GM20431 (cell line): ENCODE data around the gene NOL4L.

Experiments
- in situ Hi-C: fragments of 300-500 bp; cut with MseI, MboI; formaldehyde crosslinking; loops from one replicate; pipeline ENCODE4 v1.15.0; 2020; ENCODE audit warnings: low sequenced_read_pairs; ENCODE audit not compliant: unreplicated experiment

Gene NOL4L

DNA sequence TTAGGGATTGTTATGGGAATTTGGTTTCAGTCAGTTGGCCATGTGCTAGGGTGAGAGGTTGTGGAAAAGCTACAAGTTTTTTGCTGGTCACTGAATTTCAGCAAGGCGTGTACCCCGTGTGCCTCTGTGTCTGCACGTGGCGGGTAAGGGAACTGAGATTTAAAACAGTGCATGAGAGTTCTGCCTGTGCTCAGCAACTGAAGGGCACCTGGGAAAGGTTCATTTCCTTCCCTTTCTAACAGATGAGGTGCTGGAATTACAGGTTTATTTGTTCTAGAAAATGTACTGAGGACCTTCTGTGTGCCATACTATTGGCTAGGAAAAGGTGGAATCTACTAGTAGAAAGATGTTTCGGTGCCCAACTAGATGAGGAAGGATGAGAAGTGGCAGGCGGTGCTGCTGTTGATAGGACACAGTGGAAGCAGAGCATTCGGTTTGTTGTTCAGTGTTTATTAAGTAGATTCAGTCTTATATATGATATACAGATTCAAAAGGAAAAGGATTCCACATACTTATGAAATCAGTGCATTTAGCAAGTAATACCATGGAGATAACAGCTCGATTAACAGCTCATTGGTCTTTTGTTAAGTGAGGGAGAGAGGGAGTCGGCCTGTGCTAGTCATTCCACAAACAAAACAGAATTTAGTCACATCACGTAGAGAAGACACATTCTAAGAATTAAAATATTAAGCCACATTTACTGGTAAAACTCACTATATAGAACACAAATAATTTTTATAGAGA lies 142.3 kb downstream of the NOL4L start:
- in situ Hi-C loops = no loop called here

DNA sequence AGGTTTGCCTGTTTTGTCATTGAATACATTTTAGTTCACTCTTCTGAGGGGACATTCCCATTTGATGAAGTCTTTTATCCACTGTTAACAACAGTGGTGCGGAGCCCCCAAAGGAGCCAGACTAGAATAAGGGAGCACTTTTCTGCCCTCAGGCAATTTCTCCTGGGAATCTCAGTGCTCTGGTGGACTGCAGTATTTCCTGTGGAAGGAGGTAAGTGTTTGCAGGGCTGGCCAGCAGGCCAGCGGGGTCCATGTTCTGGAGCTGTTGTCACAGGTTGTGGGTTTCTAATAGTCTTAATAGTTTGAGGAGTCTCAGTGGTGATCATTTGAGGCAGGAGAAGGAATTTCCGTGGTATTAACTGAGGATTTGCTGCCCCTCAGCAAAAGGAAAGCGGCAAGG lies 143.5 kb downstream of the NOL4L start:
- in situ Hi-C loops = no loop called here

DNA sequence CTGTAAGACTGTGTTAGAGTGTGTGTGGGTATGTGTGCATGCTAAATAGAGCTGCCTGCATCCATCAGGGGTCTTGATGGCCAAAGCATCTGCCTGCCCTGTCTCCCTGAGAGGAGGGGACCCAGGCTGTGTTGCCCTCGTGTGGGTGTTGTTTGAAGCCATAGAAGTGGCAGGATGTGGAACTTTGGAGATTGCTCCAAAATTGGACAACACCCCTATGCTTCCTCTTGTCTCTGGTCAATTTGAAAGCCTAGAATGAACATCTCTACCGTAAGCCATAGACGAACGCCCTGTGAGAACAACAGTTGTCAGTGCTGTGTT lies 144.4 kb downstream of the NOL4L start:
- in situ Hi-C loops = no loop called here

DNA sequence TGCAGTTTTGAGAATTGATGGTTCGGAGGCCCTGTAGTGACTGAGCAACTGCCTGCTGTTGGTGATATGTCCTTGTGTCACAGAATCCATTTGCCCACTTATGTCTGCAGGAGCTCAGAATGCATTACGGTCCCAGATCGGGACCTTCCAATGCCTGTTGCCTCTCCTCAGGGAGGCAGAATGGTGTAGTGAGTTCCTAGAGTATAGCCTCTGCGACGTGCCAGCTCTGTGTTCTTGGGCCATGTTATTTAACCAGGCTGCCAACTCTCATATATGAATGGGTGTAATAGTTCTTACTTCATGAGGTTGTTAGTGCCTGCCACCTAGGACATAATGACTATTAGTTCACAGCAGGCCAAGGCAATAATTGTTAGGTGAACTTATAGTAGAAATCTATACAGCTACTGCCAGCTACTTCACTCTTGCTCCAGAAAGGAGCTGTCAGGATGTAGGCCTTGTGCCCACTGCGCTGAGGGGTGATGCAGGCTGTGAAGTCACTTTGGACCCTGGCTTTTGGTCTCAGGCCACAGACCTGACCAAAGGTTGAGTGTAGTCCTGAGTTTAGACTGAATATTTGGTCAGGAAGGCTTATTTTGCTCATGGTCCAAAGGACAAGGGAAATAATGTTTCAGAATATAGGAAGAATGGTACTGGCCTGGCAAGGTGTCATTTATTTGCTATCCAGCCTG lies 144.9 kb downstream of the NOL4L start:
- in situ Hi-C loops = no loop called here

DNA sequence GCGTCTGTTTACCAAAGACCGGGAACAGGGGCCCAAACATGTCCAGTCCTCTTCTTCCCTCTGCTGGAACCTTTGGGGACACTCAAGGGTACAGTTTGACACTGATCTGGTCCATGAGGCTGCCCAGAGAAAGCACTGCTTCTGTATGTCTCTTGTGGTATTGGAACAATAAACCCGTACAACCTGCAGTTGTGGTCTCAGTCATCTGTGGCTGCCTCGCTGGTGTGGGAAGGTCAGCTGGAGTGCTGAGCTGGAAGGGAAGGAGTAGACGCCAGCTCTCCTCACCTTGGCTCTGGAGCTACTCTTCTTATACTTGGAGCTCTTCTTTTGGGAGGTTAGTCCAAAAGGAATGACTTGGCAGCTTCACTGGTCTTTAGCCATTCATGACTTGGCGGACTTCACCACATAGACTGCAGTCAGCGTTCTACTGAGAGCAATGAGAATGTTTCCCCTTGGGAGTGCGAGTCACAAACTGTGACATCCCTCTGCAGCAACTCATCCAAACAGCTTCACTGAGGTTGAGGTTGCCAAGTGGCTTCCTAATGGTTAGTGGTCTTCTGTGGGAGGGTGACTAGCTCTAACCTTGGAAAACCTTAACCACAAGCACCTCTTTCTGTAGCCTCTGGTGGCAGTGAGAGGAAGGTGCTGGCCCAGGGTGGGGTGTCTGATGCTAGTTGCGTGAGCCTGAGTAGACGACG lies 145.9 kb downstream of the NOL4L start:
- in situ Hi-C loops = no loop called here

DNA sequence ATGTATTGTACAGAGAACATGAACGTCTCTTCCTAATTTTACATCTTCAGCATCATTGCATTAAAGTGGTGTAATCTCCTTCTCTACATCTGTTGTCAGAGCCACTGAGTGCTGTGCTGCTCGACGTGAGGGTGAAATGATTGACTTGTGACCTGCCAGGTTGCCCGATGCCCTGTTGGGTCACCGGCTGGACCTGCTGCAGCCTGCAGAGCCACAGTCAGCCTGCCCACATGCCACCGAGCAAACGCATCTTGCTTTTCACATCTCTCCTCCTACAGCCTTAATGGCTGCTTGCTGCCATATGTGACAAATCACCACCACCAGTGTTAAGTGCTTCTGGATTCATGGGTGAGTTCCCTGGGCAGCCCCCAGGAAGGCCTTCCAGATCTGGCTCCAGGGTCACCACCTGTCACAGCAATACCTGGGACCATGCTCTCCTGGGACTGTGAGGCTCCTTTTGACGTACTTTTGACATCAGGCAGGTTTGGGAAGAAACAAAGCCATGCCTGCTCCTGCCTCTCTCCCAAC lies 146.7 kb downstream of the NOL4L start:
- in situ Hi-C loops = no loop called here

DNA sequence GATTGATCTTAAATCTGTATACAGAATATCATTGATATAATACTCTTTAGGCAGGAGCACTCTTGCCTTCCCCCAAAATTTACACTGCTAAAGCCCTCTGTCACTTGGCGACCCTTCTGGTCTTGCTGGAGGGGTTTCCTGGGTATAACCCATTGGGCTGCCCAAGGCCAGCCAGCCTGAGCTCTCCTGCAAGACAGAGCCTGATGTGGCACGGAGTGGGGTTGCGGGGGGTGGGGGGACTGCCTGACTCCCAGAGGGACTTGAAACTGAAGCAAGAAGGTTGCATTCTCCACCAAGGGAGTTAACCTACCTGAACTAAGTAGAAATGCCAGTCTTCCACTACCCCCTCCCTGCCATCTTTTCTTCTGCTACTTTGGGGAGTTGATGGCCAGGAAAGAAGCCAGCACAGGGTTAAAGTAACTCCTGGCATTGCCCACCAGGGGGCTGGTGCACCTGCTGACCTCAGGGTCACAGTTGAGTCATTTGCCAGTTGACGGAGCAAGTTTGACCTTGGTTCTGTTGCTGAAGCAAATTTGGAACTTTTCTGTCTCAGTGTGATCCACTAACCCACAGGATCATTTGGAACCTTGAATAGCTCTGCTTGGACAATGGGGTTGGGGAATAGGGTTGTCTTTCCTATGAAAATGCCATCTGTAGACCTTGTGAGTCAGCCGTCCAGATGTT lies 147.6 kb downstream of the NOL4L start:
- in situ Hi-C loops = no loop called here

DNA sequence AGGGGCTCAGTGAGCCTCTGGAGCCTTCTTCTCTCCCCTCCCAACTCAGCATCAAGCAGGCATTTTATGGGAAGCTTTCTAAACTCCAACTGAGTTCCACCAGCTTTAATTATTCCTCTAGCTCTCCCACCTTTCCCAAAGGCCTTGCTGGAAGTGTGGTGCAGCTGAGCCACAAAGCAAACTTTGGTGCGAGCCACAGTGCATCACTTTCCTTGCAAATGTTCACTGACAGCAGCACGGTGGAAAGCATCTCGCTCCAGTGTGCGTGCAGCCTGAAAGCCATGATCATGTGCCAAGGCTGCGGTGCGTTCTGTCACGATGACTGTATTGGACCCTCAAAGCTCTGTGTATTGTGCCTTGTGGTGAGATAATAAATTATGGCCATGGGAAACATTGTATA lies 148.2 kb downstream of the NOL4L start:
- in situ Hi-C loops = no loop called here

DNA sequence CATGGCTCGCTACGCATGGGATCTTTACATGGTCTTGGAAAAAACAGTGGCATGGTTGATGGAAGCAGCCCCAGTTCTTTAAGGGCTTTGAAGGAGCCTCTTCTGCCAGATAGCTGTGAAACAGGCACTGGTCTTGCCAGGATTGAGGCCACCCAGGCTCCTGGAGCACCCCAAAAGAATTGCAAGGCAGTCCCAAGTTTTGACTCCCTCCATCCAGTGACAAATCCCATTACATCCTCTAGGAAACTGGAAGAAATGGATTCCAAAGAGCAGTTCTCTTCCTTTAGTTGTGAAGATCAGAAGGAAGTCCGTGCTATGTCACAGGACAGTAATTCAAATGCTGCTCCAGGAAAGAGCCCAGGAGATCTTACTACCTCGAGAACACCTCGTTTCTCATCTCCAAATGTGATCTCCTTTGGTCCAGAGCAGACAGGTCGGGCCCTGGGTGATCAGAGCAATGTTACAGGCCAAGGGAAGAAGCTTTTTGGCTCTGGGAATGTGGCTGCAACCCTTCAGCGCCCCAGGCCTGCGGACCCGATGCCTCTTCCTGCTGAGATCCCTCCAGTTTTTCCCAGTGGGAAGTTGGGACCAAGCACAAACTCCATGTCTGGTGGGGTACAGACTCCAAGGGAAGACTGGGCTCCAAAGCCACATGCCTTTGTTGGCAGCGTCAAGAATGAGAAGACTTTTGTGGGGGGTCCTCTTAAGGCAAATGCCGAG lies 148.8 kb downstream of the NOL4L start:
- in situ Hi-C loops = no loop called here

DNA sequence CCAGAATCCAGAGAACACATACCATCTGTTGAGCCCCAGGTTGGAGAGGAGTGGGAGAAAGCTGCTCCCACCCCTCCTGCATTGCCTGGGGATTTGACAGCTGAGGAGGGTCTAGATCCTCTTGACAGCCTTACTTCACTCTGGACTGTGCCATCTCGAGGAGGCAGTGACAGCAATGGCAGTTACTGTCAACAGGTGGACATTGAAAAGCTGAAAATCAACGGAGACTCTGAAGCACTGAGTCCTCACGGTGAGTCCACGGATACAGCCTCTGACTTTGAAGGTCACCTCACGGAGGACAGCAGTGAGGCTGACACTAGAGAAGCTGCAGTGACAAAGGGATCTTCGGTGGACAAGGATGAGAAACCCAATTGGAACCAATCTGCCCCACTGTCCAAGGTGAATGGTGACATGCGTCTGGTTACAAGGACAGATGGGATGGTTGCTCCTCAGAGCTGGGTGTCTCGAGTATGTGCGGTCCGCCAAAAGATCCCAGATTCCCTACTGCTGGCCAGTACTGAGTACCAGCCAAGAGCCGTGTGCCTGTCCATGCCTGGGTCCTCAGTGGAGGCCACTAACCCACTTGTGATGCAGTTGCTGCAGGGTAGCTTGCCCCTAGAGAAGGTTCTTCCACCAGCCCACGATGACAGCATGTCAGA lies 149.6 kb downstream of the NOL4L start:
- in situ Hi-C loops = no loop called here

DNA sequence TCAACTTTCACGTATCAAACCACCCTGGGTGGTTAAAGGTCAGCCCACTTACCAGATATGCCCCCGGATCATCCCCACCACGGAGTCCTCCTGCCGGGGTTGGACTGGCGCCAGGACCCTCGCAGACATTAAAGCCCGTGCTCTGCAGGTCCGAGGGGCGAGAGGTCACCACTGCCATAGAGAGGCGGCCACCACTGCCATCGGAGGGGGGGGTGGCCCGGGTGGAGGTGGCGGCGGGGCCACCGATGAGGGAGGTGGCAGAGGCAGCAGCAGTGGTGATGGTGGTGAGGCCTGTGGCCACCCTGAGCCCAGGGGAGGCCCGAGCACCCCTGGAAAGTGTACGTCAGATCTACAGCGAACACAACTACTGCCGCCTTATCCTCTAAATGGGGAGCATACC lies 150.7 kb downstream of the NOL4L start:
- in situ Hi-C loops = no loop called here

DNA sequence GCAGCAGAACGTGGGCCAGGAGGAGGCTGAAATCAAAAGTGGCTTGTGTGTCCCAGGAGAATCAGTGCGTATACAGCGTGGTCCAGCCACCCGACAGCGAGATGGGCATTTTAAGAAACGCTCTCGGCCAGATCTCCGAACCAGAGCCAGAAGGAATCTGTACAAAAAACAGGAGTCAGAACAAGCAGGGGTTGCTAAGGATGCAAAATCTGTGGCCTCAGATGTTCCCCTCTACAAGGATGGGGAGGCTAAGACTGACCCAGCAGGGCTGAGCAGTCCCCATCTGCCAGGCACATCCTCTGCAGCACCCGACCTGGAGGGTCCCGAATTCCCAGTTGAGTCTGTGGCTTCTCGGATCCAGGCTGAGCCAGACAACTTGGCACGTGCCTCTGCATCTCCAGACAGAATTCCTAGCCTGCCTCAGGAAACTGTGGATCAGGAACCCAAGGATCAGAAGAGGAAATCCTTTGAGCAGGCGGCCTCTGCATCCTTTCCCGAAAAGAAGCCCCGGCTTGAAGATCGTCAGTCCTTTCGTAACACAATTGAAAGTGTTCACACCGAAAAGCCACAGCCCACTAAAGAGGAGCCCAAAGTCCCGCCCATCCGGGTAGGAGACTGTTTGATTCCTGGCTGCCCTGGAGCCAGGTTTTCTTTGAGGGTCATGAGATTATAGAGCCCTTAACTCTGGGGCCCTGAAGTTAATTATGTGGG lies 151.7 kb downstream of the NOL4L start:
- in situ Hi-C loops = no loop called here

DNA sequence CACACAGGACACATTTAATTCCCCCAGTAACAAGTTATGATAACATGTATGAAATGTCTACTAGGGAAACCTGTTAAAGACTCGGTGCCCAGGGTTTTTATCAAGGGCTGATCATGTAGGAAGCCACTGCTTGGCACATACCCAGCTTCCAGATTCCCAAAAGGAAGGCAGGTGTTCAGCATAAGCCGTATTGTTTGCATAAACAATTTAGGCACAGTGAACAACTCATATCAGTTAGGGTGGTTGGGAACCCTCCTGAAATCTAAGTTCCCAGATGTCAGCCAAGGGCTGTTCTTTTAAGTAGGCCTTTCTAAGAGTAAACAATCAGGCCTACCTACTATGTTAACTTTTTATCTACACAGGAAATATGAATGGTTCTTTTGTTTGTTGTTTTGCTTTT lies 152.9 kb downstream of the NOL4L start:
- in situ Hi-C loops = no loop called here

DNA sequence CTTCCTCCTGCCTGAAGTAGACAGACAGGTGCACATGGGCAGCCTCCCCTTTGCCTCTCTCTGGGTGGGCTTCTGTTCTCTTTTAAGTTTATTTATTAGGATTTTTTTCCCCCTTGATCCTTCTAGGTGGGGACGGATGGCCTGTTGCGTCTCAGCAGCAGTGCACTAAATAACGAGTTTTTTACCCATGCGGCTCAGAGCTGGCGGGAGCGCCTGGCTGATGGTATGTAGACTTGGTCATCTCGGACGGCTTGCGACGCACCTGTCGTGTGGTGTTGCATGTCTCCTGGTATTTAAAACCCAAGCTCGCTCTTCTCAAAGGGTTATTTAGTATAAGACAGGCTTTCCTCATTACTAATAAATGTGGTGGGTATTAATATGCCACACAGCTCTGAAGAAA lies 153.7 kb downstream of the NOL4L start:
- in situ Hi-C loops = no loop called here

DNA sequence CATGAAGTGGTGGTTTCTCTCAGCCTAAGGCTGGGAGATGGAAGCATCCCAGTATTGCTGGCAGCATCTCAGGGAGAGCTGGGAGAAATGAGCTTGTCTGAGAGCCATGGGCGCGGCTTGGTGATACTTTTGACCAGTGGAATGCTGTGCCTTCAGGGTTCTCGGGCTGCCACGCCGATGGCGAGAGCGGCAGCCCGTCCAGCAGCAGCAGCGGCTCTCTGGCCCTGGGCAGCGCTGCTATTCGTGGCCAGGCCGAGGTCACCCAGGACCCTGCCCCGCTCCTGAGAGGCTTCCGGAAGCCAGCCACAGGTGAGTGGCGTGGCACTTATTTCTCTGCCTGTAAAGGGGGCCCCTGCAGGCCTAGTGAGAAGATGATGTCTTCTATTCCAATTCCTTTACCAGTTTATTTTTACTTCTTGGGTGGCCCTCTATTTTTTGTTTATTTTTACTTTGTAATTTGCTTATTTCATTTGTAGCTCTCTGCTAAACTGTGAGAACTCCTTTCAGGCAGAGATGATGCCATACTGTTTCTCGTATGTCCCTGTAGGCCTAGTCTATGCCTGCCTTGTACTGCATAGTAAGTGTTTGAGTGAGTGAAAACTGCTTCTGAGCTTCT lies 155.3 kb downstream of the NOL4L start:
- in situ Hi-C loops = no loop called here

DNA sequence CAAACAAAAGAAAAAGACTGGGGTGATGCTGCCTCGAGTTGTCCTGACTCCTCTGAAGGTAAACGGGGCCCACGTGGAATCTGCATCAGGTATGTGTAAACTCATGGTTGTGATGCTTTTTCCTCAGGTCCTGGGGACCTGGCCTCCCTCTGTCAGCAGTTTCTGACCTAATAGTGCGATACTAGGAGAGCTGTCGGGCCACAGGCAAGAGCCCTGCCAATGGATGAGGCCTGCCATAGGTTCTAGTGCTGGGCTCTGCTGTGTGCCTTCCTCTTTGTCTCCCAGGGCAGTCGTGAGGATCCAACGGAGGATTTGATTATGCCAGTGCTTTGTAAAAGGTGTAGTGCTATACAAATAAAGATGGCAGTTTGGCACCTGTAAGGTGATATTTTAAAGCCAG lies 155.8 kb downstream of the NOL4L start:
- in situ Hi-C loops = no loop called here

DNA sequence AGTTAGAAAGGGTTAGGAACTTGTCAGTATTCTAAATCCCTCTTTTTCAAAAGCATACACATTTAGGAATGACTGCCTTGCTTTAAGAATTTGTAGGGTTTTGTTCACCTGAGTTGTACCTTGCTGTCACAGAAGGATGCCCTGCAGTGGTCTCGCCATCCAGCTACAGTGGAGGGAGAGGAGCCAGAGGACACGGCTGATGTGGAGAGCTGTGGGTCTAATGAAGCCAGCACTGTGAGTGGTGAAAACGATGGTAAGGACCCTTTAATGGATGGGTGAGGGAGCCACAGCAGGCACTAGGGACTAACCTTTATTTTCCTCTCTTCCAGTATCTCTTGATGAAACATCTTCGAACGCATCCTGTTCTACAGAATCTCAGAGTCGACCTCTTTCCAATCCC lies 157.1 kb downstream of the NOL4L start:
- in situ Hi-C loops = no loop called here

DNA sequence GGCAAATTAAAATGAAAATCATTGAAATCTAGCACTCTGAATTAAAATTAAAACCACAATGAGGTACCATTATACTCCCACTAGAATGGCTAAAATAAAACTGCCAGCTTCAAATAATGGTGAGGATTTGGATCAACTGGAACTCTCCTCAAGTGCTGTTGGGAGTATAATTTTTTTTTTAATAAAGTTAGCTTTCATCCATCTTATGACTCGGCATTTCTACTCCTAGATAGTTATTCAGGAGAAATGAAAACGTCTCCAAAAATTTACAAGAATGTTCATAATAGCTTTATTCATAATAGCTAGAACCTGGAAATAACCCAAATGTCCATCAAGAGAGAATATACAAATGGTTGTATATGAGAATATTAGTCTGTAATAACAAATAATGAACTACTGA lies 163.8 kb downstream of the NOL4L start:
- in situ Hi-C loops = no loop called here

DNA sequence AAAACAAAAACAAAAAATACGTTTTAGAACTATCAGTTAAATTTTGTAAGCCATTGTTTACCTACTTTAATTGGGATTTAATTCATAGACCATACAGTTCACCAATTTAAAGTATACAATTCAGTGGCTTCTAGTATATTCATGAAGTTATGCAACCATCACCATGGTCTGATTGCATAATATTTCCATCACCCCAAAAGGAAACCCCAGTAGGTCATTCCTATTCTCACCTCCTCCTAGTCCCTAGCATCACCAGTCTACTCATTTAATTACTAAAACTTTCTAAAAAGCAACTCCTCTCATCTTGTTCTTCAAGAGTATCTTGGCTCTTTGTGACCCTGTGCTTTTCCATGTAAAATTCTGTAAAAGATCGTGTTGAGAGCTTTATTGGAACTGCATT lies 166.8 kb downstream of the NOL4L start:
- in situ Hi-C loops = no loop called here
